Inferior parietal cortex (tissue), 1 donor: Measurements from ENCODE around the gene SRGAP2C.
"Not testable (repeated sequence)": the region's sequence is repeated elsewhere in the genome, so short reads cannot be mapped to it uniquely, and the experiment has no call there.

Experiments
- DNase-seq: peaks from one replicate; pipeline ENCODE4 v3.0.0-alpha.2; 2016; ENCODE audit errors: extremely low spot score

The SRGAP2C gene

DNA sequence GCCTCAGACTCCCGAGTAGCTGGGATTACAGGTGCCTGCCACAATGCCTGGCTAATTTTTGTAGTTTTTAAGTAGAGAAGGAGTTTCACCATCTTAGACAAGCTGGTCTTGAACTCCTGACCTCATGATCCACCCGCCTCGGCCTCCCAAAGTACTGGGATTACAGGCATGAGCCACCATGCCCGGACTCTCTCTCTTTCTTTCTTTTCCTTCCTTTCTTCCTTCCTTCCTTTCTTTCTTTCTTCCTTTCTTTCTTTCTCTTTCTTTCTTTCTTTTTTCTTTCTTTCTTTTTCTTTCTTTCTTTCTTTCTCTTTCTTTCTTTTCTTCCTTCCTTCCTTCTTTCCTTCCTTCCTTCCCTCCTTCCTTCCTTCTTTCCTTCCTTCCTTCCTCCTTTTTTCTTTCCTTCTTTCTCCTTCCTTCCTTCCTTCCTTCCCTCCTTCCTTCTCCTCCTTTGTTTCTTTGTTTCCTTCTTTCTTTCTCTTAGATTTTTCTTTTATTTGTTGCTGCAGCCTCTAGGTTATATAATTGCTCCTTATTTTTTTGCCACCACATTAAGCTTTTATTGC, 234.4 kb downstream of the SRGAP2C start:
- DNase-seq, result not testable (repeated sequence)

DNA sequence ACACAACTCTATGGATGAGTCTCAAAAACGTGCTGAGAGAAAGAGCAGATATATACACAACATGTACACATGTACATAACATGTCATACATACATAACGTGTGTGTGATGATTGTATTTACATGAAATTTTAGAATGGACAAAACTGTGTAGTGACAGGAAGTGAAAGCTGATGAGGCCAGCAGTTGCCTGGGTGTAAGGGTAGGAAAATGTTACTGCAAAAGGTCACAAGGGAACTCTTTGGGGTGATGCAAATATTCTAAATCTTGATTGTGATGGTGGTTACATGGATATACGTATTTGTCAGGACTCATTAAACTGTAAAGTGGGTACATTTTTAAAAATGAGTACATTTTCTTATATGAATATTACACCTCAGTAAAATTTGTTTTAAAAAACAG, 236.7 kb downstream of the SRGAP2C start:
- DNase-seq, result not testable (repeated sequence)

DNA sequence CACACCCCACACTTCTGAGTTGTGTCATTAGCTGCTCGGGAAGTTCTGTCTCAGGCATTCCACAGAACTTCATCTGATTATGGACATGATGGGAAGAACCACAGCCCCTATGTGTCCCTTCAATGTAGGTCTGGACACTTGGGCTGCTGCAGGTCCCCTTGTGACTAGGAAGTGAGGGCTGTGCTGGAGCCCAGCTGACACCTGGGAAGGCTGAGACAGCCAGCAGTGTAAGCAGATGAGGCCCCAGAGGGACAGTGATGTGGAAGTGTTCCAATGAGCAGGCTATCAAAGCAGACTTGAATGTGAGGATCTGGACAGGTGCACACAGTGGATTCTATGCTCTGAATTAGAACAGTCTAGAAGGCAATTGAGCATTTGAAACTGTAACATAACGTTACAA, 239.2 kb downstream of the SRGAP2C start:
- not testable (repeated sequence) for DNase-seq

DNA sequence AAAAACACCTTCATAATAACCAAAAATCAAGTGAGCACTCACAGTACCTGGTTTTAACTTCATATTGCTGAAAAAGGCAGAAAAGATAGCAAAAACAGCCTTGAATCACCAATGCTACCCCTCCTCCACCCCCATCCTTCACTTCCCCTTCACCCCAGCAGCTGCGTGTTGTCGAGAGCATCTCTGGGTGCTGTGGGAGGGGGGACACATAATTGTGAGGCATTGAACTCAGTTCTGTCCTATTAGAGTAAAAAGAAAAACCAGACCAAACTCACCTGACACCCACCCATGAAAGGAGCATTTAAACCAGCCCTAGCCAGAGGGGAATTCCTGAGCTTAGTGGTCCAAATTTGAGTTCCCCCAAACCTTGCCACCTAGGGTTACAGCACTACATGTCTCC, 248.7 kb downstream of the SRGAP2C start:
- DNase-seq, result not testable (repeated sequence)

DNA sequence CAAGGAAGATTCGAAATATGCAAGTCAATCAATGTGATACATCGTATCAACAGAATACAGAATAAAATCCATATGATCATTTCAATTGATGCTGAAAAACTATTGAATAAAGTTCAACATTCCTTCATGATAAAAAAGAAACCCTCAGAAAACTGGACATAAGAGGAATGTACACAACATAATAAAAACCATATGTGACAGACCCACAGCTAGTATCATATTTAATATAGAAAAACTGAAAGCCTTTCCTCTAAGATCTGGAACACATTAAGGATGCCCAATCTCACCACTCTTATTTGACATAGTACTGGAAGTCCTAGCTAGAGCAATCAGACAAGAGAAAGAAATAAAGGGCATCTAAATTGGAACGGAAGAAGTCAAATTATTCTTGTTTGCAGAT, 254.1 kb downstream of the SRGAP2C start:
- DNase-seq, result not testable (repeated sequence)

DNA sequence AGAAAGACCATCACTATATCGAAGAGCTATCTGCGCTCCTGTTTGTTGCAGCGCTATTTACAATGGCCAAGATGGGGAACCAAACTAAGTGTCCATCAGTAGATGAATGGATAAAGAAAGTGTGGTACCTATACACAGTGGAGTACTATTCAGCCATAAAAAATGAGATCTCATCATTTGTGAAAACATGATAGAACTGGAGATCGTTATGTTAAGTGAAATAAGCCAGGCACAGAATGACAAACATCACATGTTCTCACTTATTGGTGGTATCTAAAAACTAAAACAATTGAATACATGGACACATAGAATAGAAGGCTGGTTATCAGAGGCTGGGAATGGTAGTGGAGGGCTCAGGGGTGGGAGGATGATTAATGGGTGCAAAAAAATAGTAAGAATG, 256.2 kb downstream of the SRGAP2C start:
- DNase-seq, result no peak
